Sigmoid colon (tissue), 4 donors: ENCODE measurements around the gene MIA2.

Source experiments
- POLR2A ChIP-seq, 2 donors: fragments of 450-650 bp; IDR thresholded peaks; one replicate each; pipeline ENCODE4 v1.6.1; 2016; ENCODE audit warnings: antibody characterized with exemption in 2 of 2, mild to moderate bottlenecking in 2 of 2, moderate library complexity in 2 of 2
- POLR2AphosphoS5 ChIP-seq, 4 donors: sonication (generic); formaldehyde crosslinking; IDR thresholded peaks; one replicate each; pipeline ENCODE4 v1.6.1; 2017; ENCODE audit warnings: antibody characterized with exemption in 4 of 4

- TF ChIP-seq POLR2AphosphoS5 (IDR thresholded peaks at IDR 0.05) (no peak), POLR2A (IDR thresholded peaks at IDR 0.05) (no peak)
Measured at GRCh38 chr14:39217214-39217879, 16.4 kb upstream of the MIA2 start.
